HG03354 (cell line): Measurements from ENCODE around the gene RNF144B.

ENCODE experiments used
- ATAC-seq: cut with Tn5 transposase; IDR thresholded peaks from one replicate; pipeline ENCODE4 v1.9.1; 2021; ENCODE audit warnings: mild to moderate bottlenecking; ENCODE audit not compliant: unreplicated experiment, poor library complexity, severe bottlenecking

RNF144B gene

GRCh38 chr6:18501663-18502013 lies 114.5 kb downstream of the RNF144B start:
- ATAC-seq, result peak; percentile 49

DNA sequence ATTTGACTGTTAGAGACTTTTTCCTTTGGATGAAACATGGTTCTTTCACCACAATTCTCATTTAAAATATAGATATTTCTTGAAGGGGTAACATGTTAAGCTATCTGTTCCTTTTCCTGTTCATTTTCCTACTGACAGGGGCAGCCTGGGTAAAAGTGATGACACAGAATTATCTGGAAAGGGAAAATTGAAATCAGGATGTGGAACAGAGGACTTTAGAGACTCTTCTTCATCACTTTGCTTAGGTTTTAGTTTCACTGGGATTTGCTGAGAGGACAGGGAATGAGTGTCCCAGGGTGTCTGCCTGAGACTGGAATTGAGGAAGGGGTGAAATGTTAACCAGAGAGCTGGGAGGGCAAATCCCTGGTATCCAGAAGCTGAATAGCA lies 116.0 kb downstream of the RNF144B start:
- no peak for ATAC-seq

DNA sequence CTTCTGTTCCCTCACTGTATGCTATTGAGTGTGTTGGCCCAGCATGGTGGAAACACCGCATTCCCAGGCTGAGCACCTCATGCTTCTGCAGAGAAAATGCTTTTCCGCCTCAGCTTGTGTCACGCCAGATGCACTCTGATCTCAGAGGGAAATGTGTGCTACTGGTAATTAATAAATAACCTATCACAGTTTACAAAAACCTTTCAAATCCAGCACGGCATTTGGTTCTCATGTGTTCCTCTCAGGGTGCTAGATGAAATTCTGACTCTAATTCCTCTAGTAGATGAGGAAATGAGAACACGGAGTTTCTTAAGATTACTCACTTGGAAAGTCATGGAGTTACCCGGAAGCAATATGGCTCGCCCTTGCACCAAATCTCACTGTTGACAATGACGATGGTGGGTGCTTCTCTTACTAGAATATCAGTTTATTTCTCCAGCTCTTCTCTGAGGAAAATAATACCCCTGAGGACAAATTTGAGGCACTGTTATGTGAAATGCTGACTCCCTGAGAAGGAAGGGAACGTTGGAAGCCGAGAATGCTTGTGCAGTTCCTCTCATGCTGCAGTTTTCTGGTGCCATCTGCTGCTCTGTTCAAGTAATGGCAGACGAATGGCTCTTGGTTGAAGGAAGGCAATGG lies 116.6 kb downstream of the RNF144B start:
- ATAC-seq, result peak; percentile 77

DNA sequence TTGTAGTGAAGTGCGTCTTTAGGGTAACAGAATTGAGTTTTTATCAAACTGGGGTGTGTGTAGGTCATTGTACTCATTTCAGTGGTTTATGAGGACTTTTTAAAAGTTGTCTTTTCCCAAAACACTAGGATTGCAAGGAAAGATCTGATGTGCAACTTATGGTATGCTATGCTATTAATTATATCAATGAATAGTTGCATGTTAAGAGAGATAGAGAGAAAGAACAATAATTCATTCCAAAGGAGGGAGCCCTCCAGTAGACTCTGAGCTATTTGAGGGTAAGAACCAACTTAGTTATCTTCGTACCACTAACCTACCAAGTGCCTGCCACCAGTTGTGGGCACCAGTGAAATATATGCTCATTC lies 117.1 kb downstream of the RNF144B start:
- no peak for ATAC-seq

GRCh38 chr6:18506382-18507017 lies 119.3 kb downstream of the RNF144B start:
- ATAC-seq, result no peak

- no peak for ATAC-seq
Observed at GRCh38 chr6:18507018-18507415, 119.9 kb downstream of the RNF144B start.

GRCh38 chr6:18507561-18507960 lies 120.4 kb downstream of the RNF144B start:
- no peak for ATAC-seq

GRCh38 chr6:18509871-18510643 lies 122.9 kb downstream of the RNF144B start:
- no peak for ATAC-seq

DNA sequence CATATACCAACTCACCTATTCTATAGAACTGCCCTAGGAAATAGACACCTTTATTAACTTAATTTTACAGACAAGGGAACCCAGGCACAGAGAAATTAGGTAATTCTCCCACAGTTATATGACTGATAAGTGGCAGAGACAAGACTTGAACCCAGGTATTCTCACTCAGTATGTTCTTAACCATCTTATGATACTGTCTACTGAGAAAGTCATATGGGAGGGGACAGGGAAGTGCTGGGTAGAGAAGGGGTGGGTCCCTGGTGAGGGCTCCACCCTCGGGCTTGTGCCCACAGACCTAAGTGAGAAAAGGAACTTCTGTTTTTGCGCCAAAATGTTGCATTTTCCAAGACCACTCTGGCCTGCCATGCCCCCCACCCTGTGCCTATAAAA lies 123.5 kb downstream of the RNF144B start:
- ATAC-seq, result no peak

GRCh38 chr6:18511211-18511610 lies 124.1 kb downstream of the RNF144B start:
- ATAC-seq, result no peak

DNA sequence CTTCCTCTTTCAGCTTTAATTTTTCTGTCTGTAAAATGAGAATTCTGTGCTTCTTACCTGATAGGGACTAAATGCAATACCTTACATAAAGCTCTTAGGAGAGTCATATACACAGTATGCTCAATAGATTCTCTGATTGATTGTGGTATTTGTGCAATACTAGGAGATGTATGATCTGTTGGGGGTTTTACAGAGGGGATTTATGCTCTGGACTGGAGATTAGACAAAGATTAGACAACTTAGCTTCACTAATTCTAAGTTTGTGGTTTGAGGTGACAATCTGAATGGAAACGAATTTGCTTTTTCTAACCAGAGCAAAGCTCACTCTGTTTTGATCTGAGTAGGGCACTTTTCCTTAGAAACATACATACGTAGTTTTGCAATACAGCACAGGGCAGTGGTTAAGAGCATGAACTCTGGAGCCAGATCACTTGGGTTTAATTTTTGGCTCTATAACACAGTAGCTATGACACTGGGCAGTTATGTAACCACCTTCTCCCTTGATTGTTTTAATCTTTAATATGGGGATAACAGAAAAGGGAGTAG lies 126.2 kb downstream of the RNF144B start:
- ATAC-seq, result no peak

DNA sequence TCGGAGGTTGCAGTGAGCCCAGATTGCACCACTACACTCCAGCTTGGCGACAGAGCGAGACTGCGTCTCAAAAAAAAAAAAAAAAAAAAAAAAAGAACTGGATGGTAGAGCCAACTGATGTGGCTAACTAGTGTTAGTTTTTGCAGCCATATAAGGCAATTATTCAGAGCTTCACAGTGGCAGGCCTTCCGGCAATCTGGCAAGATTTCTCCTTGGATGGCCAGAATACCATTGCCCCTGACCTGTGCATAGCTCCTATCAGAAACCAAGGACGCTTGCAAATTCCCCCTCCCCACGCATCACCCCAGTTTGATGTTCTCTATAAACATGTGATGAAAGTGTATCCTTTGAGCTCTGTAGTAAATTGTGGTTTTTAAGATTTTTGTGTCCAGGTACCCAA lies 127.0 kb downstream of the RNF144B start:
- no peak for ATAC-seq

DNA sequence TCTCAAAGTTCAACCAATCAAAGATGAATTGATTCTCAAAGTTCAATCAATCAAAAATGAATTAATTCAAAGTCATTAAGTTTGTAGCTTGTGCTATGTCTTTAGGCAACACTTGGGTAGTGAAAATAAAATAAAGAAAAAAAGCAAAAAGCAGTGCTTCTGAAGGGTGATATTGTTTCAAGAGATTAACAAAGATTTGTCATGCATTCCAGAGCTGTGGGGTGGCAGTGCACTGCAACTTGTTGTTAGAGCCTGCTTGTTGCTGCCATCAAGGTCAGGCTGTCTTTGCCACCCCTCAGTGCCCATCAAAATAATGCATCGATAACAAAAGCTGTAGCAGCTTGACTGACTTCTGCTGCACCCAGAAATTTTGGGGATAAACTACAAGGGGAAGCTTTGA lies 128.6 kb downstream of the RNF144B start:
- no peak for ATAC-seq
